ENCODE measurements around the gene VTN.
"Not testable (repeated sequence)": the region's sequence is repeated elsewhere in the genome, so short reads cannot be mapped to it uniquely, and the experiment has no call there.

Gene VTN

GRCh38 chr17:28340374-28340773 is 29.7 kb downstream of the VTN start:
- no peak for DNase-seq (ENCODE audit: low spot score)

- no peak for DNase-seq (ENCODE audit: low spot score)
Observed at GRCh38 chr17:28339431-28339830, 30.7 kb downstream of the VTN start.

DNA sequence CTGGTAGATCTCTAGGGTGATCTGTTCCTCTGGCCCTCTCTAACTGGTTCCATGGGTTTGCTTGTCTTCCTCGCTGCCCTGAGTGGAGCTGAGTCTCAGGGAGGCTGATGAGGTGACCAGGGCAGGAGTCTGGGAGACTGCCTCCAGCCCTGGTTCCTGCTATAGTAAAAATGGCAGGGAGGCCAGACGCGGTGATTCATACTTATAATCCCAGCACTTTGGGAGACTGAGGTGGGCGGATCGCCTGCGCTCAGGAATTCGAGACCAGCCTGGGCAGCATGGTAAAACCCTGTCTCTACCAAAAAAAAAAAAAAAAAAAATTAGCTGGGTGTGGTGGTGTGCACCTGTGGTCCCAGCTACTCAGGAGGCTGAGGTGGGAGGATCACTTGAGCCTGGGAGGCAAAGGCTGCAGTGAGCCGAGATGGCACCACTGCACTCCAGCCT is 31.3 kb downstream of the VTN start:
- not testable (repeated sequence) for DNase-seq (ENCODE audit: low spot score)

- no peak for DNase-seq (ENCODE audit: low spot score)
Observed at GRCh38 chr17:28338056-28338768, 31.9 kb downstream of the VTN start.

- no peak for DNase-seq (ENCODE audit: low spot score)
Observed at GRCh38 chr17:28335959-28336871, 33.9 kb downstream of the VTN start.

DNA sequence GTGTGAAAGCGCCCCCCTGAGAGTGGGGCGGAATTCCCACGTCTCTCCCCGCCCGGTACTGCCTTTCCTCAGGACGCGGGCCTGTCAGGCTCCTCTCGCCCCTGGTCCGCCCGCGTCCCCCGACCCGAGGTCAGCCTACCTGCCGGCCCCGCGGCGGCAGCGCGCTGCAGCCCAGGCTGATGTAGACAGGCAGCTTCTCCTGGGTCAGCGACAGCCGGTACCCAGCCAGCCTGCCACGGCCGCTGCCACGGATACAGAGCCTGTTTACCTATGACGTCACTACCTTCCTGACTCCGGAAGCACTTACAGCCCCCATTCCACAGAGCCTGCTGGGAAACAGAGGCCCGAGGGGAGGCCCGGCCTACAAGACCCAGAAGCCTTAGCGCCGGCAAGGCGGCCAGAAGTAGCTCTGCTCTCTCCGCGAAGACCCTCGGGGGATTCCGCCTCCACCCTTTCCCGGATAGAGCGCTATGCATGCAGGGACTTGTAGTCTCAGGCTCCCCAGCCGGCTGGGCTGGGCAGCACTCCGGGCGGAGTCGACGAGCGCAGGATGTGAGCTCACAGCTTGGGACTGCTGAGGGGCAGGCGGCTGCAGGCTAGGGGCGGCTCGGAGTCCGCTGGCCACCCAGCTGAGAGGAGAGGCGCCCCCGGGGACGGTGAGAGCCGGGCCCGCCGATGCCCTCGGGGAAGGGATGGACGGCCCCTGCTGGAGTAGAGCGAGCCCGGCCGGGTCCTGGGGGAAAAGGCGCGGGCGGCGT is 34.7 kb downstream of the VTN start, which contains the start of the genes IFT20 and TNFAIP1:
TSS of gene IFT20 (minus strand) at position 272 of the 758 bp plus-strand sequence. CDS start 3,487 bp downstream, outside the sequence.
TSS of gene TNFAIP1 (plus strand) at position 561 of the 758 bp plus-strand sequence. CDS start 3,761 bp downstream, outside the sequence.
- peak; percentile 100 for DNase-seq (ENCODE audit: low spot score)

DNA sequence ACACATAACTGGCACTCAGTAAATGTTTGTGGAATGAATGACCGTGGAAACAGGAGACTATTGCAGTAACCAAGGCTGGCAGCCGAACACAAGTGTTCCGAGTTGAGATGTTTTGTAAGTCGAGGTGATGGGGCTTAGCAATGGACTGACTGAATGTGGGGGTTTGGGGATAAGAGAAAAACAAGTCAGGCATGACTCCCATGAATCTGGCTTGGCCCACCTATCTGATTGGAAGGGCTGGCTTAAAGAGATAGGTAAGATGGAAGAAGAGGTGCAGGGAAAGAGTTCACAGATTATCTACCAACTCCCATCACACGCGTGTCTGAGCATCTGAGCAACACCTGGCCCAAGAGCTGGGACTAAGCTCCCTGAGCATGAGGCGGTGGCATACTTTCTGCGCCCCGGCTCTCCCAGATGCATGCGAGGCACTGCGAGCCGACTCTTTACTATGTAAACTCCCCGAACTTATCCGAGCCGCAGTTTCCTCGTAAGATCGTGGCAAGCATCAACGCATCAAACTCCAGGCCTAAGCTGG is 35.4 kb downstream of the VTN start:
- DNase-seq (ENCODE audit: low spot score), result no peak

GRCh38 chr17:28334171-28334570 is 35.9 kb downstream of the VTN start:
- DNase-seq (ENCODE audit: low spot score), result no peak

DNA sequence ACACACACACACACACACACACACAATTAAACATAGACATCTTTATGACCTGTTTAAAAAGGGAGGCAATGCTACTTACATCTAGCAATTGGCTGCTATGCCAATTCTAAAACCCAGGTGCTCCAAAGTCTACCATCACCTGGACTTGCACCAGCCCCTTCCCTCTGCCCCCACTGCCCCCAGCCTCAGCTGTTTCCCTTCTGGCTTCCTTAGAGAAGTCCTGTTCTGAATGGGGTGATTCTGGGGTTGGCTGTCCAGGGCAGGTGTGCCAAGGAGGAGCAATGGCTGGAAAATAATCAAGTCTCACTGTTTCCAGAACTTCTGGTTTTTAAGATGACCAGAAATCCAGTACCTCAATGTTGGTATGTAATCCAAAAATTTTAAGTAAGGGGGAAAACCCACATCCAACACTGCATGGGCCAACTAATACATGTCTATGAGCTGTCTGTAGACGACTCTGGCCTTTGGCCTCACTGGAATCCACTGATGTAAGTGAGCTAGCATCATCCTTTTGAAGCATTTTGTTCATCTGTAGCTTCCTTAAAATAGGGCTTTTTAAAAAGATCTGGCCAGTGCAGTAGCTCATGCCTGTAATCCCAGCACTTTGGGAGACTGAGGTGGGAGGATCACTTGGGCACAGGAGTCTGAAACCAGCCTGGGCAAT is 36.9 kb downstream of the VTN start:
- no peak for DNase-seq (ENCODE audit: low spot score)

DNA sequence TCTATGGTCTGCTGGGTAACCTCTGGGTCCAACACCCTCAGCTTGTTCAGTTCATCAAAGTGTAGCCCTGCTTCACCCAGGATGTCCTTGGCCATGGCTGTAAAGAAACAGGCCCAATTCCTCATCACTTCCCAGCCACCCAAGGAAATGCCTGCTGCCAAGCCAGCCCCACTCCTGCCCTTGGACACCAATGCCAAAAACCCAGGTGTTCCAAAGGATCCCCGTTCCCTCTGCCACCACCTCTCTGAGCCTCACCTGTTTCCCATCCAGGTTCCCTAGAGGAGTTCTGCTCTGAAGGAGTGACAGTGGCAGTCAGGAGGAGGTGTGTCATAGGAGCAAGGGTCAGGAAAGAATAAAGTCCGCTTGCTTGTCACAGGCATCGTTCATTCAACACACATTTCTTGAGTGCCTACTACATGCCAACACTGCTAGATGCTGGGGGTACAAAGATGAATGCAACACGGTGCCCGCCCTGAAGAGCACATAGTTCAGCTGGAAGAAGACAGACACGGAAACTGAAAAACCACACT is 38.2 kb downstream of the VTN start:
- no peak for DNase-seq (ENCODE audit: low spot score)

GRCh38 chr17:28330671-28331070 is 39.4 kb downstream of the VTN start:
- DNase-seq (ENCODE audit: low spot score), result no peak

DNA sequence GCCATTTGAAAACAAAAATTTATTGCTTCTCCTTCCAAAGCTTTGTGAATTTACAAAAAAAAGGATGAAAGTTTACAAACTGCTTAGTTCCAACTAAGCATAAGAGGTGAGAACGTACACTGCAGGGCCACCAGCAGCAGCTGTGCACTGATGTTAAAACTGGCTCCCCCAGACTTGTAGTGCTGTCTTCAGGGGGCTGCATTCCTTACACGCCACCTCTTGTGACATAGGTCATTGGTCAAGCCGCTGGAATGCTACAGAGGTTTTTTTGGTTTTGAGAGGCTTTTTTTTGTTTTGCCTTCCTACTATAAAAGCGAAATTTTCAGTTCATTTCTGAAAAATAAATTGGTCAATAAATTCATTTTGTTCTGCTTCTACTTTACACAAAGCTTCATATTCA is 41.8 kb downstream of the VTN start:
- DNase-seq (ENCODE audit: low spot score), result no peak

GRCh38 chr17:28327709-28328108 is 42.4 kb downstream of the VTN start:
- no peak for DNase-seq (ENCODE audit: low spot score)

DNA sequence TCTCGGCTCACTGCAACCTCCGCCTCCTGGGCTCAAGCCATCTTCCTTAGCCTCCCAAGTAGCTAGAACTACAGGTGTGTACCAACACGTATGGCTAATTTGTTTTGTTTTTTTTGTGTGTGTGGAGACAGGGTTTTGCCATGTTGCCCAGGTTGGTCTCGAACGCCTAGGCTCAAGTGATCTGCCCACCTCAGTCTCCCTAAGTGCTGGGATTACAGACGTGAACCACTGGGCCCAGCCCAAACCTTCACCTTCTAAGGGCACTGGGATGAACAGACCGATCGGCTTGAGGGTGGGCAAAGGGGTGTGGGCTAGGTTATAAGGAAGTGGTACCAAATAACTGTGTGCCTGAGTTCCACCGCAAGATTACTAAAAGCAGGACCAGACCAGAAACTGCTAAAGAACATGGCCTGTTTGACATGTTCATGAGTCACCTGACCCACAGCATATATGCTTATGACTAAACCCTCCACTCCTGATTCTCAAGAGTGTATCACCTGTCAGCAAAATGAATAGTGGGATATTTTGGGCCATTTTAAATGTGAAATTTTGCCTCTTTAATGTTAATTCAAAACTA is 43.0 kb downstream of the VTN start:
- DNase-seq (ENCODE audit: low spot score), result peak; percentile 86

DNA sequence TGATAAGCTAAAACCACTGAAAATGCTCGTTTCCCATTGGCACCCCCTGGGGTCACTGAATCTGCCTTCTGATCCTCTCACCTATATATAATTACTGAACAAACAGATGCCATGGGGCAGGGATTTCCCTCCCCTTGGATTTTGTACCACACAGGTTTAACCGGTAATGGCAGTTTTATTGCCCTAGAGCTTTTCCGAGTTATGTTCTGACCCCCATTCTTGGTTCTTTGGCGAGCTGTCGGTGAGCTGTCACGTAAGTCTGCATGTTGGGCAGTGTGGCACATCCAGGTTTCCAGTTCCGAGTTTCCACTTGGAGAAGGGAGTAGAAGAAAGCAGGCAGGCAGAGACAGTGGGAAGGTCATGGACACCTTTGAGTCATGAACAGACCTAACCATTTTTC is 44.0 kb downstream of the VTN start:
- no peak for DNase-seq (ENCODE audit: low spot score)

DNA sequence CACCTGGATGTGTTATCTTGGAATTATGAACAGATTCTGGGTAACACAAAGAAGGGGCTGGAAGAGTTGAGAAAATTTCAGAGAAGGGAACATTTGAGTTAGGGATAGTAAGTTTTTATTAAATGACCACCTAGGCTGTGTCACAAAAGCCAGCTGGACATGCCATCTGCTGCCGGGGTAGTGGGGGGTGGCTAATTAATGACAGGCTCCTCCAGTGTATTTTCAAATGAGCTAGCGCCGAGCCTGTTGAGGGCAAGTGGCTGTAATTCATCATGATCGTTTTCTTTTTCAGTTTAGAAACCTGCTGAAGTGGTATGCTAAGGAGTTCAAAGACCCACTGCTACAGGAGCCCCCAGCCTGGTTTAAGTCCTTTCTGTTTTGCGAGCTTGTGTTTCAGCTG is 44.9 kb downstream of the VTN start:
- no peak for DNase-seq (ENCODE audit: low spot score)

- no peak for DNase-seq (ENCODE audit: low spot score)
Observed at GRCh38 chr17:28324781-28325180, 45.3 kb downstream of the VTN start.

DNA sequence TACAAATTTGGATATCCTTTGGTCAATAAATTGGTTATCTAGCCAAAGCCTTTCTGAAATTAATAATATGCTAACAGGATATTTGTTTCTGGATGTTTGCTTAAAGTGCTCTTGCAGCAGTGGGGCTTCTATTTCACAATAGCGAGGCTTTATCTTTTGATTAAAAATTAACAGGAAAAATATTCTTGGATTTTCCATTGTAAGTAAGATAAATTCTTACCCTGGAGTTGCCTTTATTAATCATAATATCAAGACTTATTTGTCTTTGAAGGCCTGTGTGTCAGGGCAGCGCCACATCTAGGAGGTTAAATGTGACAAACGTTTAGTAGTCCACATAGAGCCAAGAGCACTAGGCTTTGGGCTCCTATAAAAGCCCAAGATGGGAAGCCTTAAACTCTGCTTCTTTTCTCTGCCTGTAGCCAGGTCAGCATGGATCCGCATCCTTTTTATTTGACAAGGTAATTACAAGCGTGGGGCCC is 45.8 kb downstream of the VTN start:
- no peak for DNase-seq (ENCODE audit: low spot score)

- no peak for DNase-seq (ENCODE audit: low spot score)
Observed at GRCh38 chr17:28320215-28321061, 49.7 kb downstream of the VTN start.

- DNase-seq (ENCODE audit: low spot score), result no peak
Observed at GRCh38 chr17:28319598-28319935, 50.5 kb downstream of the VTN start.
